Neutrophil (primary cell): ENCODE results near the gene FIBCD1.

Source experiments
- H3K27ac ChIP-seq: fragments of 200-600 bp; sonication (generic); 2 replicates; pipeline ENCODE4 v1.5.1; 2016; ENCODE audit warnings: mild to moderate bottlenecking, moderate library complexity
- H3K27me3 ChIP-seq: fragments of 200-600 bp; sonication (generic); 2 replicates; pipeline ENCODE4 v1.6.0; 2016; ENCODE audit warnings: mild to moderate bottlenecking
- H3K36me3 ChIP-seq: fragments of 200-600 bp; sonication (generic); 2 replicates; pipeline ENCODE4 v1.5.1; 2017
- H3K4me1 ChIP-seq, 2 experiments: fragments of 200-600 bp in 1 of 2; sonication (generic) in 1 of 2; 1 replicate in 1 of 2; 2 replicates in 1 of 2; pipeline versions ENCODE4 v1.5.1 to v1.6.1; 2013 to 2016; ENCODE audit warnings: low read depth in 1 of 2, low read length in 1 of 2, mild to moderate bottlenecking in 1 of 2, moderate library complexity in 1 of 2; ENCODE audit not compliant: control insufficient read depth in 1 of 2, insufficient read depth in 1 of 2
- H3K4me3 ChIP-seq, 2 experiments: fragments of 200-600 bp in 1 of 2; sonication (generic) in 1 of 2; 1 replicate in 1 of 2; 2 replicates in 1 of 2; pipeline ENCODE4 v1.5.1; 2013 to 2016; ENCODE audit warnings: low read depth in 1 of 2, low read length in 1 of 2, mild to moderate bottlenecking in 1 of 2, moderate library complexity in 1 of 2
- H3K9me3 ChIP-seq: fragments of 200-600 bp; sonication (generic); 2 replicates; pipeline ENCODE4 v1.5.1; 2016
- TF ChIP-seq, protein P1 (sequence below): fragments of 200-600 bp; sonication (generic); IDR thresholded peaks from 2 replicates; pipeline ENCODE4 v1.5.1; 2016; ENCODE audit warnings: antibody characterized with exemption

FIBCD1 gene

GRCh38 chr9:130857864-130858738 lies 80.9 kb downstream of the FIBCD1 start:
- Histone ChIP-seq H3K9me3 (no peaks in the 10 kb centered on the region), H3K36me3 (peaks cover 31% of the 10 kb centered on the region), H3K27me3 (no peaks in the 10 kb centered on the region), H3K4me1 (no peaks in the 10 kb centered on the region), H3K27ac (no peak overlapping the region), H3K4me3 (no peak overlapping the region)
- TF ChIP-seq, protein P1, sequence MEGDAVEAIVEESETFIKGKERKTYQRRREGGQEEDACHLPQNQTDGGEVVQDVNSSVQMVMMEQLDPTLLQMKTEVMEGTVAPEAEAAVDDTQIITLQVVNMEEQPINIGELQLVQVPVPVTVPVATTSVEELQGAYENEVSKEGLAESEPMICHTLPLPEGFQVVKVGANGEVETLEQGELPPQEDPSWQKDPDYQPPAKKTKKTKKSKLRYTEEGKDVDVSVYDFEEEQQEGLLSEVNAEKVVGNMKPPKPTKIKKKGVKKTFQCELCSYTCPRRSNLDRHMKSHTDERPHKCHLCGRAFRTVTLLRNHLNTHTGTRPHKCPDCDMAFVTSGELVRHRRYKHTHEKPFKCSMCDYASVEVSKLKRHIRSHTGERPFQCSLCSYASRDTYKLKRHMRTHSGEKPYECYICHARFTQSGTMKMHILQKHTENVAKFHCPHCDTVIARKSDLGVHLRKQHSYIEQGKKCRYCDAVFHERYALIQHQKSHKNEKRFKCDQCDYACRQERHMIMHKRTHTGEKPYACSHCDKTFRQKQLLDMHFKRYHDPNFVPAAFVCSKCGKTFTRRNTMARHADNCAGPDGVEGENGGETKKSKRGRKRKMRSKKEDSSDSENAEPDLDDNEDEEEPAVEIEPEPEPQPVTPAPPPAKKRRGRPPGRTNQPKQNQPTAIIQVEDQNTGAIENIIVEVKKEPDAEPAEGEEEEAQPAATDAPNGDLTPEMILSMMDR = no peak

- TF ChIP-seq, protein P1 = no peak
- Histone ChIP-seq H3K27ac (no peak overlapping the region), H3K4me3 (no peak overlapping the region), H3K36me3 (peaks cover 26% of the 10 kb centered on the region), H3K27me3 (no peaks in the 10 kb centered on the region), H3K4me1 (no peaks in the 10 kb centered on the region), H3K9me3 (no peaks in the 10 kb centered on the region)
These were observed 82.6 kb downstream of the FIBCD1 start for GRCh38 chr9:130856474-130856873.

GRCh38 chr9:130854835-130855234 lies 84.2 kb downstream of the FIBCD1 start:
- no peak overlapping the region for H3K27ac ChIP-seq
- H3K27me3 ChIP-seq = no peaks in the 10 kb centered on the region
- TF ChIP-seq, protein P1 = no peak
- no peaks in the 10 kb centered on the region for H3K9me3 ChIP-seq
- no peaks in the 10 kb centered on the region for H3K4me1 ChIP-seq
- H3K4me3 ChIP-seq = no peak overlapping the region
- H3K36me3 ChIP-seq = peaks cover 23% of the 10 kb centered on the region

- H3K4me1 ChIP-seq = no peaks in the 10 kb centered on the region
- H3K36me3 ChIP-seq = peaks cover 22% of the 10 kb centered on the region
- H3K4me3 ChIP-seq = no peak overlapping the region
- no peak overlapping the region for H3K27ac ChIP-seq
- H3K27me3 ChIP-seq = no peaks in the 10 kb centered on the region
- no peaks in the 10 kb centered on the region for H3K9me3 ChIP-seq
- TF ChIP-seq, protein P1 = no peak
These were observed 85.0 kb downstream of the FIBCD1 start for GRCh38 chr9:130854092-130854491.

GRCh38 chr9:130852801-130853200 lies 86.2 kb downstream of the FIBCD1 start:
- no peaks in the 10 kb centered on the region for H3K27me3 ChIP-seq
- no peak overlapping the region for H3K4me3 ChIP-seq
- peaks cover under 1 to 2% of the 10 kb centered on the region in 2 experiments for H3K4me1 ChIP-seq
- TF ChIP-seq, protein P1 = no peak
- peaks cover 22% of the 10 kb centered on the region for H3K36me3 ChIP-seq
- no peaks in the 10 kb centered on the region for H3K9me3 ChIP-seq
- no peak overlapping the region for H3K27ac ChIP-seq
